Liver (tissue), 9 donors: ENCODE measurements around the gene TMEM43. TPM values are rescaled to one million over a fixed set of nuclear protein-coding genes. Genes with fewer than 3 reads are reported as not detected.

ENCODE experiments used
- DNase-seq: peaks from one replicate; pipeline ENCODE4 v3.0.0-alpha.2; 2017; ENCODE audit warnings: low spot score
- H3K27ac ChIP-seq, 2 donors: one replicate each; pipeline ENCODE4 v1.7.0; 2013; ENCODE audit warnings: inconsistent platforms in 2 of 2, low read length in 2 of 2, control low read depth in 1 of 2, low read depth in 1 of 2, mild to moderate bottlenecking in 1 of 2
- H3K27me3 ChIP-seq, 4 donors: one replicate each; pipeline versions ENCODE4 v1.6.1 to v1.7.0; 2013; ENCODE audit warnings: low read length in 3 of 4, inconsistent platforms in 1 of 4, mild to moderate bottlenecking in 1 of 4, moderate library complexity in 1 of 4; ENCODE audit not compliant: control insufficient read depth in 4 of 4, insufficient read depth in 4 of 4
- H3K36me3 ChIP-seq, 4 donors: one replicate each; pipeline versions ENCODE4 v1.6.1 to v1.7.0; 2013; ENCODE audit warnings: low read length in 3 of 4, mild to moderate bottlenecking in 3 of 4, low read depth in 1 of 4, moderate library complexity in 1 of 4; ENCODE audit not compliant: control insufficient read depth in 4 of 4, insufficient read depth in 3 of 4
- H3K4me1 ChIP-seq, 4 donors: one replicate each; pipeline versions ENCODE4 v1.6.1 to v1.7.0; 2013; ENCODE audit warnings: low read length in 3 of 4, mild to moderate bottlenecking in 3 of 4, moderate library complexity in 1 of 4; ENCODE audit not compliant: control insufficient read depth in 4 of 4, insufficient read depth in 4 of 4
- H3K4me3 ChIP-seq, 3 donors: one replicate each; pipeline versions ENCODE4 v1.6.1 to v1.7.0; 2013; ENCODE audit warnings: low read length in 3 of 3, control low read depth in 1 of 3, low read depth in 1 of 3, mild to moderate bottlenecking in 1 of 3
- H3K9ac ChIP-seq, 2 donors: one replicate each; pipeline ENCODE4 v1.7.0; 2013; ENCODE audit warnings: low read length in 2 of 2, mild to moderate bottlenecking in 2 of 2, moderate library complexity in 2 of 2, control low read depth in 1 of 2, low read depth in 1 of 2
- H3K9me3 ChIP-seq, 4 donors: one replicate each; pipeline versions ENCODE4 v1.6.1 to v1.7.0; 2013; ENCODE audit warnings: low read length in 3 of 4; ENCODE audit not compliant: control insufficient read depth in 4 of 4
- CTCF ChIP-seq: fragments of 150-350 bp; IDR thresholded peaks from 2 replicates; pipeline ENCODE4 v1.5.1; 2017; ENCODE audit warnings: improper control_type of control experiment, low read depth, low read length; ENCODE audit not compliant: missing input control
- FOXA1 ChIP-seq: IDR thresholded peaks from 2 replicates; pipeline ENCODE4 v1.6.1; 2016; ENCODE audit warnings: antibody characterized with exemption
- FOXA2 ChIP-seq: IDR thresholded peaks from 2 replicates; pipeline ENCODE4 v1.6.1; 2016; ENCODE audit warnings: antibody characterized with exemption
- GABPA ChIP-seq, 2 donors: IDR thresholded peaks in 1 of 2; conservative IDR thresholded peaks in 1 of 2; 2 replicates each; pipeline ENCODE4 v1.6.1; 2016; ENCODE audit warnings: antibody characterized with exemption in 2 of 2, mild to moderate bottlenecking in 1 of 2, moderate library complexity in 1 of 2
- HNF4A ChIP-seq, 2 donors: conservative IDR thresholded peaks; 2 replicates each; pipeline ENCODE4 v1.6.1; 2016; ENCODE audit warnings: antibody characterized with exemption in 2 of 2, mild to moderate bottlenecking in 2 of 2
- JUND ChIP-seq, 2 donors: IDR thresholded peaks; 2 replicates each; pipeline ENCODE4 v1.6.1; 2016; ENCODE audit warnings: antibody characterized with exemption in 2 of 2
- MAX ChIP-seq: IDR thresholded peaks from 2 replicates; pipeline ENCODE4 v1.6.1; 2016; ENCODE audit warnings: antibody characterized with exemption
- NR2F2 ChIP-seq: IDR thresholded peaks from 2 replicates; pipeline ENCODE4 v1.6.1; 2016; ENCODE audit warnings: antibody characterized with exemption
- REST ChIP-seq: IDR thresholded peaks from 2 replicates; pipeline ENCODE4 v1.6.1; 2016; ENCODE audit warnings: antibody characterized with exemption, mild to moderate bottlenecking
- SP1 ChIP-seq: IDR thresholded peaks from 2 replicates; pipeline ENCODE4 v1.6.1; 2018; ENCODE audit warnings: antibody characterized with exemption, mild to moderate bottlenecking
- TAF1 ChIP-seq: conservative IDR thresholded peaks from 2 replicates; pipeline ENCODE4 v1.6.1; 2016; ENCODE audit warnings: antibody characterized with exemption, mild to moderate bottlenecking
- YY1 ChIP-seq: IDR thresholded peaks from 2 replicates; pipeline ENCODE4 v1.6.1; 2016; ENCODE audit warnings: antibody characterized with exemption, mild to moderate bottlenecking
- WGBS: extraction: QIAGEN DNeasy Blood & Tissue Kit; methylation state at CpG from one replicate; pipeline ENCODE4 v1.1.7; 2013; 5-methylcytosine and 5-hydroxymethylcytosine counted together
- polyA plus RNA-seq, 2 donors: library from polyadenylated mRNA; stranded (reverse) in 1 of 2; unstranded in 1 of 2; fragments of 200-250 nt in 1 of 2; fragments of >200 nt in 1 of 2; fragmentation: Nextera tagmentation in 1 of 2; extraction: Ambion mirVana in 1 of 2; gene quantifications; one replicate each; pipeline versions ENCODE4 v1.2.1 to v1.2.3, GENCODE V29; 2013 to 2015
- total RNA-seq, 2 donors: library from RNA; depleted of rRNA; stranded (reverse); fragments of >200 nt; gene quantifications; one replicate each; pipeline ENCODE4 v1.2.3, GENCODE V29; 2014
- donor health status: healthy.
- donor health status: healthy.
- donor health status: healthy.
- donor health status: healthy.
- donor health status: healthy.

TMEM43 gene
- total and polyA plus RNA-seq, 4 donors: 7.4 to 15.1 (median 13.5) TPM

GRCh38 chr3:14128724-14129123, 3.9 kb downstream of the TMEM43 start:
- H3K27me3 ChIP-seq: no peaks in the 10 kb centered on the region
- WGBS: 88% methylated on average over 5 of the region's 5 CpGs
- no peak for TF ChIP-seq JUND (IDR thresholded peaks at IDR 0.05)
- TF ChIP-seq MAX: no peak
- no peak for TF ChIP-seq HNF4A (conservative IDR thresholded peaks at IDR 0.05)
- TF ChIP-seq NR2F2: no peak
- no peak for TF ChIP-seq SP1
- TF ChIP-seq FOXA2: no peak
- no peak for TF ChIP-seq YY1
- TF ChIP-seq REST: no peak
- no peak for DNase-seq
- H3K9me3 ChIP-seq: no peaks in the 10 kb centered on the region
- H3K36me3 ChIP-seq: peaks cover 6 to 37% (median 12%) of the 10 kb centered on the region in 4 donors
- H3K27ac ChIP-seq: no peak overlapping the region
- no peak overlapping the region for H3K4me3 ChIP-seq
- no peak overlapping the region for H3K9ac ChIP-seq
- peaks cover 8 to 40% (median 28%) of the 10 kb centered on the region in 4 donors for H3K4me1 ChIP-seq

- H3K4me3 ChIP-seq: no peak overlapping the region
- H3K9me3 ChIP-seq: no peaks in the 10 kb centered on the region
- H3K9ac ChIP-seq: no peak overlapping the region
- no peaks in the 10 kb centered on the region for H3K27me3 ChIP-seq
- DNase-seq: no peak
- WGBS: 99% methylated on average over 6 of the region's 6 CpGs
- no peak overlapping the region for H3K27ac ChIP-seq
- H3K4me1 ChIP-seq: peaks cover 7 to 37% (median 26%) of the 10 kb centered on the region in 4 donors
- no peak for TF ChIP-seq JUND (IDR thresholded peaks at IDR 0.05)
- no peak for TF ChIP-seq FOXA1
- TF ChIP-seq CTCF: no peak
- no peak for TF ChIP-seq REST
- no peak for TF ChIP-seq TAF1
- TF ChIP-seq GABPA (IDR thresholded peaks at IDR 0.05 in 1 of 2, conservative IDR thresholded peaks at IDR 0.05 in 1 of 2): no peak
- TF ChIP-seq FOXA2: no peak
- peaks cover 9 to 43% (median 16%) of the 10 kb centered on the region in 4 donors for H3K36me3 ChIP-seq
Observed at GRCh38 chr3:14129296-14129695, 4.4 kb downstream of the TMEM43 start.
